OCI-LY7 (cell line): ENCODE measurements around the gene AFG1L. TPM values are rescaled to one million over a fixed set of nuclear protein-coding genes. Genes with fewer than 3 reads are reported as not detected.
A peak's percentile ranks its signal among the peaks of the same experiment; 100 is the strongest.

ENCODE experiments used
- BruUV-seq: library from RNA; stranded (reverse); fragments of 400-500 nt; replicated peaks from 2 replicates; lab custom pipeline; 2021; lab: Mats Ljungman, UMichigan
- CTCF ChIA-PET: fragments of 300-600 bp; sonication (Branson Sonifier 250); formaldehyde crosslinking; loops from one replicate; lab custom pipeline; 2022; ENCODE audit warnings: antibody characterized with exemption; ENCODE audit not compliant: unreplicated experiment; lab: Charles Lee
- POLR2A ChIA-PET: fragments of 300-600 bp; sonication (Branson Sonifier 250); formaldehyde crosslinking; loops from one replicate; lab custom pipeline; 2022; ENCODE audit warnings: antibody characterized with exemption; lab: Charles Lee
- DNase-seq: peaks from one replicate; pipeline ENCODE4 v3.0.0-alpha.2; 2015; ENCODE audit warnings: low spot score
- H2AFZ ChIP-seq: fragments of 200-600 bp; sonication (generic), shearing (Covaris generic); 2 replicates; pipeline ENCODE4 v1.6.1; 2014; ENCODE audit warnings: mild to moderate bottlenecking, antibody characterized with exemption, low read length, moderate library complexity
- H3K27ac ChIP-seq: fragments of 200-600 bp; sonication (generic); 2 replicates; pipeline ENCODE4 v1.5.1; 2014; ENCODE audit warnings: mixed run types, low read depth, mild to moderate bottlenecking, moderate library complexity, low read length, inconsistent platforms; ENCODE audit not compliant: poor library complexity, severe bottlenecking
- H3K36me3 ChIP-seq: fragments of 200-600 bp; sonication (generic); 2 replicates; pipeline ENCODE4 v1.6.1; 2014; ENCODE audit warnings: mild to moderate bottlenecking, antibody characterized with exemption, low read length, moderate library complexity, mixed read lengths; ENCODE audit not compliant: insufficient read depth
- H3K4me1 ChIP-seq: fragments of 200-600 bp; sonication (generic); 2 replicates; pipeline ENCODE4 v1.5.1; 2014; ENCODE audit warnings: mild to moderate bottlenecking, low read length; ENCODE audit not compliant: insufficient read depth, poor library complexity, severe bottlenecking
- H3K4me2 ChIP-seq: fragments of 200-600 bp; sonication (generic); 2 replicates; pipeline ENCODE4 v1.6.1; 2014; ENCODE audit warnings: mild to moderate bottlenecking, low read length
- H3K4me3 ChIP-seq: fragments of 200-600 bp; sonication (generic); 2 replicates; pipeline ENCODE4 v1.5.1; 2014; ENCODE audit warnings: mild to moderate bottlenecking, low read depth, low read length; ENCODE audit not compliant: poor library complexity, severe bottlenecking
- H3K79me2 ChIP-seq: fragments of 200-600 bp; sonication (generic); 2 replicates; pipeline ENCODE4 v1.6.1; 2016; ENCODE audit warnings: low read depth, mild to moderate bottlenecking, low read length, moderate library complexity, mixed read lengths; ENCODE audit not compliant: insufficient read depth
- H3K9me2 ChIP-seq: fragments of 200-600 bp; sonication (generic); 2 replicates; pipeline ENCODE4 v1.6.1; 2016; ENCODE audit warnings: mild to moderate bottlenecking, low read length, mixed read lengths; ENCODE audit not compliant: insufficient read depth
- H3K9me3 ChIP-seq: fragments of 200-600 bp; sonication (generic); 2 replicates; pipeline ENCODE4 v1.6.1; 2014; ENCODE audit warnings: mild to moderate bottlenecking, mixed run types, low read length, mixed read lengths
- H4K20me1 ChIP-seq: fragments of 200-600 bp; sonication (generic); 2 replicates; pipeline ENCODE4 v1.6.1; 2014; ENCODE audit warnings: mild to moderate bottlenecking, antibody characterized with exemption, low read length, moderate library complexity, mixed read lengths; ENCODE audit not compliant: insufficient read depth
- EZH2phosphoT487 ChIP-seq: fragments of 200-600 bp; sonication (generic); IDR thresholded peaks from 2 replicates; pipeline ENCODE4 v1.6.1; 2018; ENCODE audit warnings: low read depth, borderline replicate concordance, mild to moderate bottlenecking, mixed run types, antibody characterized with exemption, low read length, moderate library complexity, mixed read lengths
- intact Hi-C: fragments of 100-400 bp; cut with micrococcal nuclease; formaldehyde crosslinking; loops from one replicate; pipeline ENCODE4 v1.10.0; 2022; ENCODE audit not compliant: unreplicated experiment
- total RNA-seq, 2 experiments: library from RNA; depleted of rRNA in 1 of 2; stranded (reverse); fragments of >200 nt in 1 of 2; shearing (Covaris generic) in 1 of 2; gene quantifications; 2 replicates each; pipeline ENCODE4 v1.2.3, GENCODE V29; 2014 to 2022
- TF ChIP-seq, protein P1 (sequence below): fragments of 200-600 bp; sonication (generic); conservative IDR thresholded peaks from 2 replicates; pipeline ENCODE4 v1.5.1; 2014; ENCODE audit warnings: mild to moderate bottlenecking, antibody characterized with exemption, low read length, moderate library complexity, mixed read lengths

The AFG1L gene
- total RNA-seq, 2 experiments from 2014 or later = 8.9 to 9.0 TPM

GRCh38 chr6:108293527-108294296, 1.1 kb upstream of the AFG1L start:
- POLR2A ChIA-PET = interaction anchor here (0.6 to 3.0 kb wide), 3 partner anchors 9 to 833 kb away, joined by 3 to 30 read pairs (median 10); no protein-coding TSS in a partner anchor
- no peak for DNase-seq
- H3K36me3 ChIP-seq = no peaks in the 10 kb centered on the region
- TF ChIP-seq, protein P1, sequence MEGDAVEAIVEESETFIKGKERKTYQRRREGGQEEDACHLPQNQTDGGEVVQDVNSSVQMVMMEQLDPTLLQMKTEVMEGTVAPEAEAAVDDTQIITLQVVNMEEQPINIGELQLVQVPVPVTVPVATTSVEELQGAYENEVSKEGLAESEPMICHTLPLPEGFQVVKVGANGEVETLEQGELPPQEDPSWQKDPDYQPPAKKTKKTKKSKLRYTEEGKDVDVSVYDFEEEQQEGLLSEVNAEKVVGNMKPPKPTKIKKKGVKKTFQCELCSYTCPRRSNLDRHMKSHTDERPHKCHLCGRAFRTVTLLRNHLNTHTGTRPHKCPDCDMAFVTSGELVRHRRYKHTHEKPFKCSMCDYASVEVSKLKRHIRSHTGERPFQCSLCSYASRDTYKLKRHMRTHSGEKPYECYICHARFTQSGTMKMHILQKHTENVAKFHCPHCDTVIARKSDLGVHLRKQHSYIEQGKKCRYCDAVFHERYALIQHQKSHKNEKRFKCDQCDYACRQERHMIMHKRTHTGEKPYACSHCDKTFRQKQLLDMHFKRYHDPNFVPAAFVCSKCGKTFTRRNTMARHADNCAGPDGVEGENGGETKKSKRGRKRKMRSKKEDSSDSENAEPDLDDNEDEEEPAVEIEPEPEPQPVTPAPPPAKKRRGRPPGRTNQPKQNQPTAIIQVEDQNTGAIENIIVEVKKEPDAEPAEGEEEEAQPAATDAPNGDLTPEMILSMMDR = no peak
- no peak for TF ChIP-seq EZH2phosphoT487
- no peaks in the 10 kb centered on the region for H4K20me1 ChIP-seq
- H2AFZ ChIP-seq = peak overlapping the region; percentile 86; the same call in 1 of the 2 replicates
- no peaks in the 10 kb centered on the region for H3K9me3 ChIP-seq
- no TSS peak for BruUV-seq
- H3K27ac ChIP-seq = peak overlapping the region; percentile 73
- intact Hi-C loops = no loop called here
- CTCF ChIA-PET = interaction anchor here (0.8 kb wide), 1 partner anchor 9 kb away, joined by 5 read pairs; no protein-coding TSS in a partner anchor
- no peaks in the 10 kb centered on the region for H3K9me2 ChIP-seq
- peak overlapping the region; percentile 76 for H3K4me3 ChIP-seq
- peaks cover 19% of the 10 kb centered on the region; the same call in 1 of the 2 replicates for H3K79me2 ChIP-seq
- H3K4me2 ChIP-seq = peak overlapping the region; percentile 92
- H3K4me1 ChIP-seq = peaks cover 11% of the 10 kb centered on the region

DNA sequence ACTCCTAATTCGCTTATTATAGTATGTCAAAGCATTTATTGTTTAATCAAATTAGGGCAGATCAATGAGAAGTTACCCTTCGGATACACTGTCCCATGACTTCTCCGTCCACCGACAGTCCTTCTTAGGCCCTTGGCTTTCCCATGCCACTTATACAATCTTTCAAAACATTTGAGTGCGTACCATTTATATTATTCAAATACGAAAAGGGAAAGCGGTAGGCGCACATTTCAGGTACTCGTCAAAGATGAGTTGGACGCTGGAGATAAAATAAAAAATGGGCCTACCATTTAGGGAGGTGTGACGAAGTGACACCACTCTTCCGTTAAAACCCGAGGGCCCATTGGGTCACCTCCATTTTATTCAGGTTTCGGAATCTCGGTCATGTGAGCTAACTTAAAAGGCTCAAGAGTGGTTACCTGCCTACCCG, 542 bp upstream of the AFG1L start:
- Histone ChIP-seq H3K9me2 (no peaks in the 10 kb centered on the region), H3K27ac (peak overlapping the region; percentile 73), H3K9me3 (no peaks in the 10 kb centered on the region), H3K4me2 (peak overlapping the region; percentile 92), H2AFZ (peak overlapping the region; percentile 86), H3K79me2 (peaks cover 19% of the 10 kb centered on the region; the same call in 1 of the 2 replicates), H3K36me3 (no peaks in the 10 kb centered on the region), H4K20me1 (no peaks in the 10 kb centered on the region), H3K4me1 (peaks cover 11% of the 10 kb centered on the region), H3K4me3 (peak overlapping the region; percentile 76)
- TF ChIP-seq, protein P1 = no peak
- TF ChIP-seq EZH2phosphoT487 = no peak
- ChIA-PET POLR2A (interaction anchor here (0.5 to 3.0 kb wide), 9 partner anchors 9 to 1835 kb away, joined by 3 to 30 read pairs (median 3); no protein-coding TSS in a partner anchor), CTCF (interaction anchor here (0.8 kb wide), 1 partner anchor 9 kb away, joined by 5 read pairs; no protein-coding TSS in a partner anchor)
- no peak for DNase-seq
- intact Hi-C loops = no loop called here
- TSS peak; percentile 96 for BruUV-seq
